H1 (cell line): ENCODE data around the gene PARD6B.

Experiments used
- CEBPB ChIP-seq: IDR thresholded peaks from 2 replicates; pipeline ENCODE4 v1.6.1; 2012; ENCODE audit warnings: low read depth, low read length
- CHD2 ChIP-seq: IDR thresholded peaks from 2 replicates; pipeline ENCODE4 v1.6.1; 2012; ENCODE audit warnings: low read length, improper control_type of control experiment
- CTCF ChIP-seq, 3 experiments: IDR thresholded peaks; 1 replicate in 2 of 3; 2 replicates in 1 of 3; pipeline versions ENCODE4 v1.5.1 to v1.6.1; 2011; ENCODE audit warnings: low read length in 3 of 3, mild to moderate bottlenecking in 3 of 3, inconsistent platforms in 2 of 3, low read depth in 1 of 3, moderate library complexity in 1 of 3; ENCODE audit not compliant: insufficient read depth in 1 of 3; ENCODE audit errors: control extremely low read depth in 1 of 3
- EP300 ChIP-seq, 2 experiments: IDR thresholded peaks; 1 replicate in 1 of 2; 2 replicates in 1 of 2; pipeline ENCODE4 v1.6.1; 2011 to 2012; ENCODE audit warnings: low read depth in 2 of 2, low read length in 2 of 2, mild to moderate bottlenecking in 2 of 2, borderline replicate concordance in 1 of 2, inconsistent platforms in 1 of 2, moderate library complexity in 1 of 2
- RFX5 ChIP-seq: IDR thresholded peaks from 2 replicates; pipeline ENCODE4 v1.6.1; 2011; ENCODE audit warnings: low read depth, low read length, improper control_type of control experiment, borderline replicate concordance
- SP4 ChIP-seq: IDR thresholded peaks from 2 replicates; pipeline ENCODE4 v1.6.1; 2012; ENCODE audit warnings: low read length, inconsistent platforms
- TEAD4 ChIP-seq: IDR thresholded peaks from 2 replicates; pipeline ENCODE4 v1.6.1; 2012; ENCODE audit warnings: low read depth, low read length, inconsistent platforms, mixed read lengths
- USF2 ChIP-seq: IDR thresholded peaks from 2 replicates; pipeline ENCODE4 v1.6.1; 2011; ENCODE audit warnings: low read length, improper control_type of control experiment
- YY1 ChIP-seq: IDR thresholded peaks from 2 replicates; pipeline ENCODE4 v1.6.1; 2011; ENCODE audit warnings: low read depth, mild to moderate bottlenecking, low read length

- TF ChIP-seq CEBPB (no peak), CHD2 (no peak), EP300 (IDR thresholded peaks at IDR 0.05; ENCODE audit: borderline replicate concordance in 1 of 2, low read depth in 2 of 2, low read length in 2 of 2) (no peak), CTCF (IDR thresholded peaks at IDR 0.05; ENCODE audit: control extremely low read depth in 1 of 3, insufficient read depth in 1 of 3, low read depth in 1 of 3, low read length in 3 of 3) (peak in 1 of 3 experiments; percentile 5; a peak in 1 of 4 replicates), RFX5 (no peak), USF2 (no peak), SP4 (no peak), TEAD4 (no peak), YY1 (no peak)
These were observed 10.8 kb upstream of the PARD6B start for GRCh38 chr20:50720582-50720981.
